ENCODE data around the gene NDST1. TPM values are rescaled to one million over a fixed set of nuclear protein-coding genes. Genes with fewer than 3 reads are reported as not detected.

The NDST1 gene
- polyA plus RNA-seq, 1 donor (not counting 4 experiments of a cell fraction or from before 2014, with no cell fraction given) = 24.9 TPM

DNA sequence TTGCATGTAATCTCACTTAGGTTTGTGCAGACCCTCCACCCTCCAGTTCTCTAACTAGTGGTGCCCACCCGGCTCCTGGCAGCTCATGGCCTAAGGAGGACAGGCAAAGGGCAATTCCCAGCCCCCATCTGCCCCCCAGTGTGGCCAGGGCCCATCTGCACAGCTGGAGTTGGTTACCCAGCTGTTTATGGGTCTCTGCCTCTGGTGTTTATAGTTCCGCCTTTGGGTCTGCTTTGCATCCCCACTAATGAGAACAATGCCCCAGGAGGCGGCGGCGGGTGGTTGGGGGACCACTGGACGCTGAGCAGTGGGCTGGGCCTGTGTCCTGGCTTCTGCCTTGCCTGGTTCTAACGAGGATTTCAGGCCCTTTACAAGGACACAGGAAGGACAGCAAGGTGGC, 62.4 kb downstream of the NDST1 start:
- dilution Hi-C loops (cut with MboI; ENCODE audit: extremely low pct_ligation_motif_present, low sequenced_read_pairs) = no loop called here
- no peak overlapping the region for H3K4me3 ChIP-seq (ENCODE audit: control insufficient read depth in 2 of 3, extremely low read depth in 1 of 3, insufficient read depth in 2 of 3, low read depth in 1 of 3, low read length in 3 of 3)
- no peaks in the 10 kb centered on the region for H3K4me1 ChIP-seq (ENCODE audit: control insufficient read depth, extremely low read depth, insufficient read depth, low read length)
- H3K4me2 ChIP-seq (ENCODE audit: control insufficient read depth, extremely low read depth, insufficient read depth, low read depth, low read length) = no peak overlapping the region
- H3K27me3 ChIP-seq (ENCODE audit: control insufficient read depth, extremely low read depth, insufficient read depth, low read length) = no peaks in the 10 kb centered on the region
- no peak overlapping the region for H3K9ac ChIP-seq (ENCODE audit: control insufficient read depth, extremely low read depth, insufficient read depth, low read length)
- DNase-seq (ENCODE audit: low read depth, low spot score) (no peak), FAIRE-seq (no peak)
- no peak overlapping the region for H2AFZ ChIP-seq (ENCODE audit: control insufficient read depth, low read length)
- no peak for TF ChIP-seq EZH2 (IDR thresholded peaks at IDR 0.05; ENCODE audit: low read length)
- TF ChIP-seq, protein P1, sequence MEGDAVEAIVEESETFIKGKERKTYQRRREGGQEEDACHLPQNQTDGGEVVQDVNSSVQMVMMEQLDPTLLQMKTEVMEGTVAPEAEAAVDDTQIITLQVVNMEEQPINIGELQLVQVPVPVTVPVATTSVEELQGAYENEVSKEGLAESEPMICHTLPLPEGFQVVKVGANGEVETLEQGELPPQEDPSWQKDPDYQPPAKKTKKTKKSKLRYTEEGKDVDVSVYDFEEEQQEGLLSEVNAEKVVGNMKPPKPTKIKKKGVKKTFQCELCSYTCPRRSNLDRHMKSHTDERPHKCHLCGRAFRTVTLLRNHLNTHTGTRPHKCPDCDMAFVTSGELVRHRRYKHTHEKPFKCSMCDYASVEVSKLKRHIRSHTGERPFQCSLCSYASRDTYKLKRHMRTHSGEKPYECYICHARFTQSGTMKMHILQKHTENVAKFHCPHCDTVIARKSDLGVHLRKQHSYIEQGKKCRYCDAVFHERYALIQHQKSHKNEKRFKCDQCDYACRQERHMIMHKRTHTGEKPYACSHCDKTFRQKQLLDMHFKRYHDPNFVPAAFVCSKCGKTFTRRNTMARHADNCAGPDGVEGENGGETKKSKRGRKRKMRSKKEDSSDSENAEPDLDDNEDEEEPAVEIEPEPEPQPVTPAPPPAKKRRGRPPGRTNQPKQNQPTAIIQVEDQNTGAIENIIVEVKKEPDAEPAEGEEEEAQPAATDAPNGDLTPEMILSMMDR (optimal IDR thresholded peaks at IDR 0.05 in 1 of 3, IDR thresholded peaks at IDR 0.05 in 1 of 3, conservative IDR thresholded peaks at IDR 0.05 in 1 of 3; ENCODE audit: extremely low read depth in 1 of 3, insufficient read depth in 2 of 3, low read length in 3 of 3) = no peak
- H3K36me3 ChIP-seq (ENCODE audit: control insufficient read depth in 2 of 2, extremely low read depth in 1 of 2, insufficient read depth in 2 of 2, low read length in 2 of 2) = no peaks in the 10 kb centered on the region
- H3K79me2 ChIP-seq (ENCODE audit: control insufficient read depth, insufficient read depth, low read length) = no peaks in the 10 kb centered on the region
- no peaks in the 10 kb centered on the region for H3K9me1 ChIP-seq (ENCODE audit: control insufficient read depth, extremely low read depth, insufficient read depth, low read length)
- no peaks in the 10 kb centered on the region for H3K9me3 ChIP-seq (ENCODE audit: control insufficient read depth, low read depth, low read length)
- H4K20me1 ChIP-seq (ENCODE audit: control insufficient read depth, extremely low read depth, insufficient read depth, low read length) = no peaks in the 10 kb centered on the region
- no peak overlapping the region for H3K27ac ChIP-seq (ENCODE audit: control insufficient read depth, insufficient read depth, low read length)

DNA sequence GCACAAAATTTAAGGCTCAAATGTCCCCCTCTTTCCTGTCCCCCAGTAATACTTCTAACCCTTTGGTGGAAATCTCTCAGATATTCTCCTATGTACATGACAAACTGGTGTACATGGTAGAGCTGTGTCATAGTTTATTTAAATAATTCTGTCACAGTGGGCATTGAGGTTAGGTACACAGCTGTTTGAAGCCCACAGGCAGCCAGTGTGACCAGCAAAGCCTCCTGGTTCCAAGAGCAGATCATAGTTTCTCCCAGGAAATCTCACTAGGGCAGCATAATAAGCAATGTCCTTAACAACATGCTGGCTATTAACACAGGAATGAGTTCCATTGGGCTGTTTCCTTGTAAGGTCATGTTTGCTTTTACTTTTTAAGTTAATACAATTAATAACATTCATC, 63.9 kb downstream of the NDST1 start:
- Histone ChIP-seq H3K27ac (ENCODE audit: control insufficient read depth, insufficient read depth, low read length) (no peak overlapping the region), H3K9me3 (ENCODE audit: control insufficient read depth, low read depth, low read length) (no peaks in the 10 kb centered on the region), H3K27me3 (ENCODE audit: control insufficient read depth, extremely low read depth, insufficient read depth, low read length) (no peaks in the 10 kb centered on the region), H3K9me1 (ENCODE audit: control insufficient read depth, extremely low read depth, insufficient read depth, low read length) (no peaks in the 10 kb centered on the region), H3K36me3 (ENCODE audit: control insufficient read depth in 2 of 2, extremely low read depth in 1 of 2, insufficient read depth in 2 of 2, low read length in 2 of 2) (no peaks in the 10 kb centered on the region), H4K20me1 (ENCODE audit: control insufficient read depth, extremely low read depth, insufficient read depth, low read length) (no peaks in the 10 kb centered on the region), H3K4me2 (ENCODE audit: control insufficient read depth, extremely low read depth, insufficient read depth, low read depth, low read length) (no peak overlapping the region), H3K9ac (ENCODE audit: control insufficient read depth, extremely low read depth, insufficient read depth, low read length) (no peak overlapping the region), H3K4me1 (ENCODE audit: control insufficient read depth, extremely low read depth, insufficient read depth, low read length) (no peaks in the 10 kb centered on the region), H3K79me2 (ENCODE audit: control insufficient read depth, insufficient read depth, low read length) (no peaks in the 10 kb centered on the region), H2AFZ (ENCODE audit: control insufficient read depth, low read length) (no peak overlapping the region), H3K4me3 (ENCODE audit: control insufficient read depth in 2 of 3, extremely low read depth in 1 of 3, insufficient read depth in 2 of 3, low read depth in 1 of 3, low read length in 3 of 3) (no peak overlapping the region)
- no peak for TF ChIP-seq EZH2 (IDR thresholded peaks at IDR 0.05; ENCODE audit: low read length)
- TF ChIP-seq, protein P1 (optimal IDR thresholded peaks at IDR 0.05 in 1 of 3, IDR thresholded peaks at IDR 0.05 in 1 of 3, conservative IDR thresholded peaks at IDR 0.05 in 1 of 3; ENCODE audit: extremely low read depth in 1 of 3, insufficient read depth in 2 of 3, low read length in 3 of 3) = no peak
- dilution Hi-C loops (cut with MboI; ENCODE audit: extremely low pct_ligation_motif_present, low sequenced_read_pairs) = no loop called here
- no peak for DNase-seq (ENCODE audit: low read depth, low spot score)
- no peak for FAIRE-seq
